OCI-LY7 (cell line): ENCODE measurements around the gene NINL. TPM values are rescaled to one million over a fixed set of nuclear protein-coding genes. Genes with fewer than 3 reads are reported as not detected.

Source experiments
- BruUV-seq: library from RNA; stranded (reverse); fragments of 400-500 nt; replicated peaks from 2 replicates; lab custom pipeline; 2021; lab: Mats Ljungman, UMichigan
- CTCF ChIA-PET: fragments of 300-600 bp; sonication (Branson Sonifier 250); formaldehyde crosslinking; loops from one replicate; lab custom pipeline; 2022; ENCODE audit warnings: antibody characterized with exemption; ENCODE audit not compliant: unreplicated experiment; lab: Charles Lee
- POLR2A ChIA-PET: fragments of 300-600 bp; sonication (Branson Sonifier 250); formaldehyde crosslinking; loops from one replicate; lab custom pipeline; 2022; ENCODE audit warnings: antibody characterized with exemption; lab: Charles Lee
- DNase-seq: peaks from one replicate; pipeline ENCODE4 v3.0.0-alpha.2; 2015; ENCODE audit warnings: low spot score
- H2AFZ ChIP-seq: fragments of 200-600 bp; sonication (generic), shearing (Covaris generic); 2 replicates; pipeline ENCODE4 v1.6.1; 2014; ENCODE audit warnings: mild to moderate bottlenecking, antibody characterized with exemption, low read length, moderate library complexity
- H3K27ac ChIP-seq: fragments of 200-600 bp; sonication (generic); 2 replicates; pipeline ENCODE4 v1.5.1; 2014; ENCODE audit warnings: mixed run types, low read depth, mild to moderate bottlenecking, moderate library complexity, low read length, inconsistent platforms; ENCODE audit not compliant: poor library complexity, severe bottlenecking
- H3K36me3 ChIP-seq: fragments of 200-600 bp; sonication (generic); 2 replicates; pipeline ENCODE4 v1.6.1; 2014; ENCODE audit warnings: mild to moderate bottlenecking, antibody characterized with exemption, low read length, moderate library complexity, mixed read lengths; ENCODE audit not compliant: insufficient read depth
- H3K4me1 ChIP-seq: fragments of 200-600 bp; sonication (generic); 2 replicates; pipeline ENCODE4 v1.5.1; 2014; ENCODE audit warnings: mild to moderate bottlenecking, low read length; ENCODE audit not compliant: insufficient read depth, poor library complexity, severe bottlenecking
- H3K4me2 ChIP-seq: fragments of 200-600 bp; sonication (generic); 2 replicates; pipeline ENCODE4 v1.6.1; 2014; ENCODE audit warnings: mild to moderate bottlenecking, low read length
- H3K4me3 ChIP-seq: fragments of 200-600 bp; sonication (generic); 2 replicates; pipeline ENCODE4 v1.5.1; 2014; ENCODE audit warnings: mild to moderate bottlenecking, low read depth, low read length; ENCODE audit not compliant: poor library complexity, severe bottlenecking
- H3K79me2 ChIP-seq: fragments of 200-600 bp; sonication (generic); 2 replicates; pipeline ENCODE4 v1.6.1; 2016; ENCODE audit warnings: low read depth, mild to moderate bottlenecking, low read length, moderate library complexity, mixed read lengths; ENCODE audit not compliant: insufficient read depth
- H3K9me2 ChIP-seq: fragments of 200-600 bp; sonication (generic); 2 replicates; pipeline ENCODE4 v1.6.1; 2016; ENCODE audit warnings: mild to moderate bottlenecking, low read length, mixed read lengths; ENCODE audit not compliant: insufficient read depth
- H3K9me3 ChIP-seq: fragments of 200-600 bp; sonication (generic); 2 replicates; pipeline ENCODE4 v1.6.1; 2014; ENCODE audit warnings: mild to moderate bottlenecking, mixed run types, low read length, mixed read lengths
- H4K20me1 ChIP-seq: fragments of 200-600 bp; sonication (generic); 2 replicates; pipeline ENCODE4 v1.6.1; 2014; ENCODE audit warnings: mild to moderate bottlenecking, antibody characterized with exemption, low read length, moderate library complexity, mixed read lengths; ENCODE audit not compliant: insufficient read depth
- EZH2phosphoT487 ChIP-seq: fragments of 200-600 bp; sonication (generic); IDR thresholded peaks from 2 replicates; pipeline ENCODE4 v1.6.1; 2018; ENCODE audit warnings: low read depth, borderline replicate concordance, mild to moderate bottlenecking, mixed run types, antibody characterized with exemption, low read length, moderate library complexity, mixed read lengths
- intact Hi-C: fragments of 100-400 bp; cut with micrococcal nuclease; formaldehyde crosslinking; loops from one replicate; pipeline ENCODE4 v1.10.0; 2022; ENCODE audit not compliant: unreplicated experiment
- total RNA-seq, 2 experiments: library from RNA; depleted of rRNA in 1 of 2; stranded (reverse); fragments of >200 nt in 1 of 2; shearing (Covaris generic) in 1 of 2; gene quantifications; 2 replicates each; pipeline ENCODE4 v1.2.3, GENCODE V29; 2014 to 2022
- TF ChIP-seq, protein P1 (sequence below): fragments of 200-600 bp; sonication (generic); conservative IDR thresholded peaks from 2 replicates; pipeline ENCODE4 v1.5.1; 2014; ENCODE audit warnings: mild to moderate bottlenecking, antibody characterized with exemption, low read length, moderate library complexity, mixed read lengths

Gene NINL
- total RNA-seq, 2 experiments from 2014 or later: 0.06 to 0.55 TPM

DNA sequence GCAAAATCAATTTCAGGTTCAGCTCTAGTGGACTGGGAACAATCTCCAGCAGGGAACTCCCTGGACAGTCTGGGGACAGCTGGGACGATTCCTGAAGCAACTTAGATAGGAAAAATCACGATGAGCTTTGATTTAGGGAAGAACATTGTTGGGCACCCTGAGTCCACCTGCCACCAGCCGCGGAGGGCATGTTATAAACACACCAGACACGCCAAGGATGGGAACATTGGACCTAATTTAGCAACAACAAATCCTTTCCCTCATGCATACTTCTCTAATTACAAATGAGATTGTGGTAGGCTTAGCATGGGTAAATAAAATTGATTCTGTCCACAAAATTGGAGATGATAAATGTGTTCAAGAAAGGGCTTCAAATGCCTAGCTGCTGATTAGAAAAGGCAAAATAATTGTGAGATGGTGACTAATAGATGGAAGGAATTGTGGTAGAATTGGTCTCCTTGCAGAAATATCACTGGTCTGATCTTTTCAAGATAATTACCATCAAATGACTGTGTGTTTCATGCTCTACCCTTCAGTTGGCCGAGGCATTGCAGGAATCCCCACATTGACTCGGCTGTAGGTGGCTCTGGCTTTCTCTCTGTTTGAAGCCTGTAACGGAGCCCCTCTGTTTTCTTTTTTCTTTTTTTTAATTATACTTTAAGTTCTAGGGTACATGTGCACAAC is 44.6 kb upstream of the NINL start:
- Histone ChIP-seq H3K4me1 (no peaks in the 10 kb centered on the region), H3K27ac (no peak overlapping the region), H3K9me3 (no peaks in the 10 kb centered on the region), H4K20me1 (no peaks in the 10 kb centered on the region), H3K4me2 (no peak overlapping the region), H2AFZ (no peak overlapping the region), H3K9me2 (no peaks in the 10 kb centered on the region), H3K79me2 (no peaks in the 10 kb centered on the region), H3K36me3 (no peaks in the 10 kb centered on the region), H3K4me3 (no peak overlapping the region)
- no TSS peak for BruUV-seq
- ChIA-PET POLR2A (no interaction called here), CTCF (no interaction called here)
- TF ChIP-seq EZH2phosphoT487: no peak
- TF ChIP-seq, protein P1, sequence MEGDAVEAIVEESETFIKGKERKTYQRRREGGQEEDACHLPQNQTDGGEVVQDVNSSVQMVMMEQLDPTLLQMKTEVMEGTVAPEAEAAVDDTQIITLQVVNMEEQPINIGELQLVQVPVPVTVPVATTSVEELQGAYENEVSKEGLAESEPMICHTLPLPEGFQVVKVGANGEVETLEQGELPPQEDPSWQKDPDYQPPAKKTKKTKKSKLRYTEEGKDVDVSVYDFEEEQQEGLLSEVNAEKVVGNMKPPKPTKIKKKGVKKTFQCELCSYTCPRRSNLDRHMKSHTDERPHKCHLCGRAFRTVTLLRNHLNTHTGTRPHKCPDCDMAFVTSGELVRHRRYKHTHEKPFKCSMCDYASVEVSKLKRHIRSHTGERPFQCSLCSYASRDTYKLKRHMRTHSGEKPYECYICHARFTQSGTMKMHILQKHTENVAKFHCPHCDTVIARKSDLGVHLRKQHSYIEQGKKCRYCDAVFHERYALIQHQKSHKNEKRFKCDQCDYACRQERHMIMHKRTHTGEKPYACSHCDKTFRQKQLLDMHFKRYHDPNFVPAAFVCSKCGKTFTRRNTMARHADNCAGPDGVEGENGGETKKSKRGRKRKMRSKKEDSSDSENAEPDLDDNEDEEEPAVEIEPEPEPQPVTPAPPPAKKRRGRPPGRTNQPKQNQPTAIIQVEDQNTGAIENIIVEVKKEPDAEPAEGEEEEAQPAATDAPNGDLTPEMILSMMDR: no peak
- intact Hi-C loops: loop anchor here (10.0 kb wide), 1 partner anchor 635 kb away; the partner anchor contains the start of gene APMAP
- DNase-seq: no peak

DNA sequence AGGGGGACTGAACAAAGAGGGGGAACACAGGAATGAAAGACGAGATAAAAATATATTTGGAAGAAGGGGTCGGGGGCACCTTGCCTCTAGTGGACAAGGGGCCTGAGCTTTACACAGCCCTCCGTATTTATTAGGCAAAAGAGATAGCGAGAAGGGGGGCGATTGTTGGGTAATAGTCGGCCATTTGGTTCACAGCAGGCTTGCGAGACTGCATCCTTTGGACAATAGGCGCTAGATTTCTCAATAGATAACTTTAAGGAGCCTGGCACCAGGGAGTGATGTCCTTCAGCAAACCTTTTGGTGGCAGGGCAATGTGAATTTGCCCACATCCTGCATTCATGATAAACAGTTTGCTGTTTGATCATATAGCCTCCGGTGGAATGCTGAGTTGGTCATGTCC is 41.4 kb upstream of the NINL start:
- peaks cover 14% of the 10 kb centered on the region for H3K4me1 ChIP-seq
- POLR2A ChIA-PET: no interaction called here
- no peaks in the 10 kb centered on the region for H3K9me2 ChIP-seq
- no peaks in the 10 kb centered on the region for H4K20me1 ChIP-seq
- DNase-seq: no peak
- no TSS peak for BruUV-seq
- CTCF ChIA-PET: no interaction called here
- intact Hi-C loops: loop anchor here (10.0 kb wide), 1 partner anchor 632 kb away; the partner anchor contains the start of gene APMAP
- no peak overlapping the region for H3K4me3 ChIP-seq
- no peak overlapping the region for H3K4me2 ChIP-seq
- peaks cover 8% of the 10 kb centered on the region; the same call in 1 of the 2 replicates for H3K79me2 ChIP-seq
- H3K36me3 ChIP-seq: no peaks in the 10 kb centered on the region
- H2AFZ ChIP-seq: no peak overlapping the region
- H3K27ac ChIP-seq: no peak overlapping the region
- TF ChIP-seq, protein P1: no peak
- no peak for TF ChIP-seq EZH2phosphoT487
- no peaks in the 10 kb centered on the region for H3K9me3 ChIP-seq

DNA sequence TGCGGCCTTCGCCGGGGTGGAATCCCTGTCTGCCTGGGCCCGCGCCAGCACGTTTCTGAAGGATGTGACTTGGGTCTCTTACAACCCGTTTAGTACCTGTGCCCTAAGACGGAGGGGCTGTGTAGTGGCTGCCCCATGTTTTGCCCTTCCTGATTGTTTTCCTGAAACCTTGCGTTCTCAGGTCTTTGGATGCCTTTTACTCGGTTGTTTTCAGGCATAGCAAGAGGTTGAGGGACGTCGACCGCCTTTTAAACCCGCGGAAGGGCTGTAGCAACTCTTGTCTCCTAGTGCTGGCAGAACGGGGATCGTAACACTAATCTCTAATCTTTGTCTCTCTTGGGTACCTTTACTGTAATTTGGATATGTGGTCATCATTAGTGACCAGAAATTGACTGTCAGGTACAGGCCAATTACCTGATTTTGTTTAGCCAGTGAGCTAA is 39.2 kb upstream of the NINL start:
- intact Hi-C loops: loop anchor here (5.0 to 10.0 kb wide), 2 partner anchors 68 to 630 kb away; partner anchors contain the start of gene APMAP
- peaks cover 8% of the 10 kb centered on the region; the same call in 1 of the 2 replicates for H3K79me2 ChIP-seq
- BruUV-seq: no TSS peak
- CTCF ChIA-PET: no interaction called here
- POLR2A ChIA-PET: interaction anchor here (0.6 kb wide), 1 partner anchor 19 kb away, joined by 6 read pairs; no protein-coding TSS in a partner anchor
- no peaks in the 10 kb centered on the region for H3K9me3 ChIP-seq
- H4K20me1 ChIP-seq: no peaks in the 10 kb centered on the region
- DNase-seq: no peak
- H3K4me2 ChIP-seq: peak overlapping the region; percentile 90
- no peaks in the 10 kb centered on the region for H3K36me3 ChIP-seq
- H3K4me3 ChIP-seq: peak overlapping the region; percentile 81
- H2AFZ ChIP-seq: peak overlapping the region; percentile 84; the same call in 1 of the 2 replicates
- H3K27ac ChIP-seq: peak overlapping the region; percentile 19
- no peaks in the 10 kb centered on the region for H3K9me2 ChIP-seq
- H3K4me1 ChIP-seq: peaks cover 14% of the 10 kb centered on the region
- TF ChIP-seq, protein P1: no peak
- TF ChIP-seq EZH2phosphoT487: no peak
